Pancreas (tissue), 10 donors: ENCODE results near the gene ASH1L. TPM values are rescaled to one million over a fixed set of nuclear protein-coding genes. Genes with fewer than 3 reads are reported as not detected.
"Not testable (repeated sequence)": the region's sequence is repeated elsewhere in the genome, so short reads cannot be mapped to it uniquely, and the experiment has no call there.

Source experiments
- ATAC-seq, 4 donors: fragments of 200-7000 bp; cut with Tn5 transposase; one replicate each; pipeline versions ENCODE4 v1.8.0 to v1.9.1; 2020; ENCODE audit warnings: mild to moderate bottlenecking in 4 of 4, moderate library complexity in 4 of 4
- DNase-seq, 6 donors: peaks; one replicate each; pipeline ENCODE4 v3.0.0-alpha.2; 2020
- FAIRE-seq: peaks from 2 replicates; lab custom pipeline; 2012; peaks lifted over from hg19 to GRCh38; lab: Jason Lieb, UNC
- H3K27ac ChIP-seq, 4 donors: fragments of 200-600 bp; sonication (generic); 1 replicate in 3 of 4; 2 replicates in 1 of 4; pipeline versions ENCODE4 v1.5.0 to v1.8.0; 2020
- H3K27me3 ChIP-seq, 4 donors: fragments of 200-600 bp; one replicate each; pipeline ENCODE4 v1.8.0; 2021
- H3K36me3 ChIP-seq, 3 donors: fragments of 200-600 bp; sonication (generic) in 1 of 3; one replicate each; pipeline versions ENCODE4 v1.5.0 to v1.8.0; 2020 to 2021
- H3K4me1 ChIP-seq, 3 donors: fragments of 200-600 bp; one replicate each; pipeline ENCODE4 v1.8.0; 2021
- H3K4me3 ChIP-seq, 4 donors: fragments of 200-600 bp; sonication (generic) in 2 of 4; one replicate each; pipeline versions ENCODE4 v1.5.0 to v1.8.0; 2020 to 2021
- H3K9me3 ChIP-seq, 4 donors: fragments of 200-600 bp; one replicate each; pipeline ENCODE4 v1.8.0; 2021
- WGBS, 2 donors: extraction: QIAGEN DNeasy Blood & Tissue Kit; methylation state at CpG; one replicate each; pipeline ENCODE4 v1.1.7; 2013; 5-methylcytosine and 5-hydroxymethylcytosine counted together
- intact Hi-C, 3 donors: fragments of 100-400 bp; cut with DNase I; formaldehyde crosslinking; loops; one replicate each; pipeline versions ENCODE4 v1.11.1 to v1.14.2; 2022
- polyA plus RNA-seq, 2 donors: library from polyadenylated mRNA; stranded (reverse); fragments of 200-250 nt; gene quantifications; one replicate each; pipeline ENCODE4 v1.2.3, GENCODE V29; 2013
- total RNA-seq, 6 donors: library from RNA; stranded (reverse); fragmentation: NEBNext Ultra II Directional in 4 of 6; extraction: Animal tissue kit (Norgen Biotek cat#: 25700) in 4 of 6; gene quantifications; one replicate each; pipeline versions ENCODE4 v1.2.1 to v1.2.4, GENCODE V29; 2021 to 2023
- TF ChIP-seq, protein P1 (sequence below), 4 donors: fragments of 200-600 bp; sonication (generic) in 3 of 4; IDR thresholded peaks; one replicate each; pipeline versions ENCODE4 v1.5.0 to v1.8.0; 2021; ENCODE audit warnings: antibody characterized with exemption in 4 of 4
- donor health status: healthy with polysubstance abuse.
- donor health status: DM: no; HTN: no; CAD: no; lungs with moderate emphysema.
- donor health status: DM: no; HTN: no; CAD: no.
- donor health status: control.
- donor health status: control.
- donor health status: Bipolar disorder and iron deficiency.
- donor health status: DM: yes; HTN: yes; CAD: no.
- donor health status: DM: no; HTN: no; CAD: no.
- donor health status: DM: no; HTN: no; CAD: no.
- donor health status: DM: yes; HTN: yes; CAD: no.

Gene ASH1L, protein sequence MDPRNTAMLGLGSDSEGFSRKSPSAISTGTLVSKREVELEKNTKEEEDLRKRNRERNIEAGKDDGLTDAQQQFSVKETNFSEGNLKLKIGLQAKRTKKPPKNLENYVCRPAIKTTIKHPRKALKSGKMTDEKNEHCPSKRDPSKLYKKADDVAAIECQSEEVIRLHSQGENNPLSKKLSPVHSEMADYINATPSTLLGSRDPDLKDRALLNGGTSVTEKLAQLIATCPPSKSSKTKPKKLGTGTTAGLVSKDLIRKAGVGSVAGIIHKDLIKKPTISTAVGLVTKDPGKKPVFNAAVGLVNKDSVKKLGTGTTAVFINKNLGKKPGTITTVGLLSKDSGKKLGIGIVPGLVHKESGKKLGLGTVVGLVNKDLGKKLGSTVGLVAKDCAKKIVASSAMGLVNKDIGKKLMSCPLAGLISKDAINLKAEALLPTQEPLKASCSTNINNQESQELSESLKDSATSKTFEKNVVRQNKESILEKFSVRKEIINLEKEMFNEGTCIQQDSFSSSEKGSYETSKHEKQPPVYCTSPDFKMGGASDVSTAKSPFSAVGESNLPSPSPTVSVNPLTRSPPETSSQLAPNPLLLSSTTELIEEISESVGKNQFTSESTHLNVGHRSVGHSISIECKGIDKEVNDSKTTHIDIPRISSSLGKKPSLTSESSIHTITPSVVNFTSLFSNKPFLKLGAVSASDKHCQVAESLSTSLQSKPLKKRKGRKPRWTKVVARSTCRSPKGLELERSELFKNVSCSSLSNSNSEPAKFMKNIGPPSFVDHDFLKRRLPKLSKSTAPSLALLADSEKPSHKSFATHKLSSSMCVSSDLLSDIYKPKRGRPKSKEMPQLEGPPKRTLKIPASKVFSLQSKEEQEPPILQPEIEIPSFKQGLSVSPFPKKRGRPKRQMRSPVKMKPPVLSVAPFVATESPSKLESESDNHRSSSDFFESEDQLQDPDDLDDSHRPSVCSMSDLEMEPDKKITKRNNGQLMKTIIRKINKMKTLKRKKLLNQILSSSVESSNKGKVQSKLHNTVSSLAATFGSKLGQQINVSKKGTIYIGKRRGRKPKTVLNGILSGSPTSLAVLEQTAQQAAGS (N-terminal part only)
- total RNA-seq, result 10 to 100 TPM; 21.2 to 38.6 (median 24.8) TPM
- 1 to 10 TPM; 6.2 to 7.8 TPM for polyA plus RNA-seq

DNA sequence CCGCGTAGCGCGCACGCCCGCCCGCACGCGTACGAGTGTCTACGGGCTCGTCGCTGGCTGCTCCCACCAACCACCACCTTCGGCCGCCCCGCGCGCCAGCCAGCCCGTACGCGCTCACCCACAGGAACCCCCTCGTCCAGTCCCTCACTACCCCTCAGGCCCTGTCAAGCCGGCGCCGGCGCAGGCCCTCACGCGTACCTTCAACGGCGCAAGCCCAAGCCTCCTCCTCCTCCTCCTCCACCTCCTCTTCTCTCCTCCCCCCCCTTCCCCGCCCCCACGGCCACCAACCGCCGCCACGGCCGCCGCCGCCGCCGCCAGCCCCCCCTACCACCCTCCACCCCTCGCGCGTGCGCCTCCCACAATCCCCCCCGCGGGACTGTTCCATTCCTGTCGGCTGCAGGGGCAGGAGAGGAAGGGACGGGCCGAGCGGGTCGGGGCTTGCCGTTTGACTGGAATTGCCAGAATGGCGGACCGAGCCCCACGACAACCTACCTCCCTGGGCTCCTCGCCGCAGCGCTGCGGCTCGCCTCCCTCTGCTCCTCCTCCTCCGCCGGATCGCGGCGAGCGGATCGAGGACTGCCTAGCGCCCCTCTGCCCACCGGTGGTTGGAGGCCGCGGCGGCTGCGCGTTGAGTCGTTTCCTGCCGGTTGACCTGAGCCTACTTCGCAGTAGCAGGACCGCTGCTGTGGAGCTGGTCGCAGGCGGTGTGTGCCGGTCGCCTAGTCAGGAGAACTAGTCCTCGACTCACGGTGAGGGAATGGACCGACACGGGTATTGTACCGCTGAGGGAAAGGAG lies at the start of gene ASH1L:
ASH1L (minus strand) TSS at position 223 of the 796 bp plus-strand sequence. CDS start 41,284 bp downstream, outside the sequence.
- Histone ChIP-seq H3K4me3 (peak within 1 kb of the TSS; percentile 64 to 94 (median 91)), H3K27me3 (no peaks in the 10 kb centered on the region), H3K27ac (peak within 1 kb of the TSS; percentile 92 to 97 (median 96)), H3K9me3 (no peaks in the 10 kb centered on the region), H3K4me1 (peaks cover 9 to 25% (median 14%) of the 10 kb centered on the region in 3 donors), H3K36me3 (no peaks in the 10 kb centered on the region)
- intact Hi-C loops, result no loop called here
- 0 to 1% methylated on average over 43 to 87 of the region's 87 CpGs for WGBS, 2 donors
- no peak for FAIRE-seq
- TF ChIP-seq, protein P1, sequence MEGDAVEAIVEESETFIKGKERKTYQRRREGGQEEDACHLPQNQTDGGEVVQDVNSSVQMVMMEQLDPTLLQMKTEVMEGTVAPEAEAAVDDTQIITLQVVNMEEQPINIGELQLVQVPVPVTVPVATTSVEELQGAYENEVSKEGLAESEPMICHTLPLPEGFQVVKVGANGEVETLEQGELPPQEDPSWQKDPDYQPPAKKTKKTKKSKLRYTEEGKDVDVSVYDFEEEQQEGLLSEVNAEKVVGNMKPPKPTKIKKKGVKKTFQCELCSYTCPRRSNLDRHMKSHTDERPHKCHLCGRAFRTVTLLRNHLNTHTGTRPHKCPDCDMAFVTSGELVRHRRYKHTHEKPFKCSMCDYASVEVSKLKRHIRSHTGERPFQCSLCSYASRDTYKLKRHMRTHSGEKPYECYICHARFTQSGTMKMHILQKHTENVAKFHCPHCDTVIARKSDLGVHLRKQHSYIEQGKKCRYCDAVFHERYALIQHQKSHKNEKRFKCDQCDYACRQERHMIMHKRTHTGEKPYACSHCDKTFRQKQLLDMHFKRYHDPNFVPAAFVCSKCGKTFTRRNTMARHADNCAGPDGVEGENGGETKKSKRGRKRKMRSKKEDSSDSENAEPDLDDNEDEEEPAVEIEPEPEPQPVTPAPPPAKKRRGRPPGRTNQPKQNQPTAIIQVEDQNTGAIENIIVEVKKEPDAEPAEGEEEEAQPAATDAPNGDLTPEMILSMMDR (IDR thresholded peaks at IDR 0.05), result no peak
- ATAC-seq, result peak; percentile 89 to 96 (median 90)
- peak; percentile 91 to 96 (median 94) for DNase-seq

DNA sequence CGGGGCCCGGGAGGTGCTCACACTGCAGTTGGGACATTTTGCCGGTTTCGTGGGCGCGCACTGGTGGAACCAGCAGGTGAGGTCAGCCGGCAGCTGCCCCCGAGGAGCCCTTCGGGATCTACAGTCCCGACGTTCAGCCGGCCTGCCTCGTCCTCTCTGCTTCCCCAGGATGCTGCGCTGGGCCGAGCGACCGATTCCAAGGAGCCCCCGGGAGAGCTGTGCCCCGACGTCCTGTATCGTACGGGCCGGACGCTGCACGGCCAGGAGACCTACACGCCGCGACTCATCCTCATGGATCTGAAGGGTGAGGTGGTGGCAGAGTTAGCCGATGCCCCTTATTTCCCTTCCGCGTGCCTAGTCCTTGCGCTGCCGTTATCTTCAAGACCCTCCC lies 47.6 kb upstream of the ASH1L start:
- H3K4me1 ChIP-seq, intact Hi-C loops, H3K36me3 ChIP-seq, DNase-seq, FAIRE-seq, H3K27ac ChIP-seq, H3K27me3 ChIP-seq, H3K9me3 ChIP-seq: not testable (repeated sequence)
- H3K4me3 ChIP-seq, result peak overlapping the region in 2 of 4 donors; percentile 49 to 68
- WGBS, 2 donors, result 0% methylated on average over 1 to 4 of the region's 33 CpGs
- peak; percentile 24 to 56 (median 38) for ATAC-seq

DNA sequence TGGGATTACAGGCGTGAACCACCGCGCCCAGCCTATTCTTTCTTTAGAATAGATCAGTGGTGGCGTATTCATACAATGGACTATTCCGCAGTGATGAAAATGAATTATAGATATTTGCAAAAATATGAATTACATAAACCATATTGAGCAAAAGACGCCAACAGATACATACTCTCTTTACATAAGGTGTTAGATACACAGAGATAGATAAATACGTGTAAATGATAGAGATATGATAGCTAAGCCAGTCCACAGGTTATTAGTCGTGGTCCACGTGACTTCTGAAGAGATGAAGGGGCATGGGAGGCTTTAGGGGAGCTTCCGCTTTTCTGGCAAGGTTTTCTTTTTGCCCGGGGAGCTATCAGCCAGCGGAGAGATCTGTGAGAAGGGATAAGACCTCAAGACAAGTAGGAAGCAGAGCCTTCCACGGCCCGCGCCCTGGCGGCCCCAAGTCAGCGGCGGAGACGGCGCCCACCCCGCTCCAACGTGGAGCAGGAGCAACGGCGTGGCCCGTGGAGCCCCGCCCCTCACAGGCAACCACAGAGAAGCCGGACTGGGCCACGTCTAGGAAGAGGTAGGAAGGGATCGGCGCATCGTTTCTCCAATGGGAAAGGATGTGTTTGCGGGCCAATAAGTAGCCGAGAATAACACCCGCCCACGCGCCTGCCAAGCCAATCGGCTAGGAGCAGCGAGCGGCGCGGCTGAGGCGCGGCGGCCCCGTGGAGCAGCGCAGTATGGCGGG lies 47.1 kb upstream of the ASH1L start, which contains the start of gene MSTO1:
MSTO1 (plus strand) TSS at position 704 of the 742 bp plus-strand sequence; CDS start at position 735, 31 bp downstream.
- intact Hi-C loops, result no loop called here
- no peaks in the 10 kb centered on the region for H3K27me3 ChIP-seq
- H3K9me3 ChIP-seq, result no peaks in the 10 kb centered on the region
- DNase-seq, result peak; percentile 91 to 97 (median 96)
- H3K4me3 ChIP-seq, result peak within 1 kb of the TSS; percentile 23 to 68 (median 53)
- ATAC-seq, result peak; percentile 99
- no peak for FAIRE-seq
- H3K4me1 ChIP-seq, result peaks cover 0 to 3% (median 0%) of the 10 kb centered on the region in 3 donors
- TF ChIP-seq, protein P1 (IDR thresholded peaks at IDR 0.05), result no peak
- H3K27ac ChIP-seq, result peak within 1 kb of the TSS in 3 of 4 donors; percentile 47 to 63 (median 54)
- 6 to 7% methylated on average over 42 to 46 of the region's 47 CpGs for WGBS, 2 donors
- peaks cover 0 to 6% (median 0%) of the 10 kb centered on the region in 3 donors for H3K36me3 ChIP-seq

DNA sequence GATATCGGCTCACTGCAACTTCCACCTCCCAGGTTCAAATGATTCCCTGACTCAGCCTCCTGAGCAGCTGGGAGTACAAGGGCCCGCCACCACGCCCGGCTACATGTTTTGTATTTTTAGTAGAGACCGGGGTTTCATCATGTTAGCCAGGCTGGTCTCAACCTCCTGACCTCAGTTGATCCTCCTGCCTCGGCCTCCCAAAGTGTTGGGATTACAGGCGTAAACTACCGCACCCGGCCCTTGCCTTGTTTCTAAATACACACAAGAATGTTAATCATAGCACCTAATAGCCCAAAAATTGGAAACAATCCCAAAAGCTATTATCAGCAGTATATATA lies 46.3 kb upstream of the ASH1L start:
- TF ChIP-seq, protein P1 (IDR thresholded peaks at IDR 0.05), result no peak
- no peak for FAIRE-seq
- Histone ChIP-seq H3K9me3 (no peaks in the 10 kb centered on the region), H3K27me3 (no peaks in the 10 kb centered on the region), H3K36me3 (peaks cover 0 to 6% (median 0%) of the 10 kb centered on the region in 3 donors), H3K4me3 (no peak overlapping the region), H3K4me1 (peaks cover 0 to 3% (median 0%) of the 10 kb centered on the region in 3 donors), H3K27ac (no peak overlapping the region)
- 84 to 87% methylated on average over 9 of the region's 9 CpGs for WGBS, 2 donors
- no peak for ATAC-seq
- intact Hi-C loops, result no loop called here
- no peak for DNase-seq
